ENCODE data around the gene DOCK10.

Gene DOCK10

GRCh38 chr2:224736227-224736626 is 306.0 kb downstream of the DOCK10 start:
- DNase-seq (ENCODE audit: extremely low read depth, low read depth) = no peak
- no peak overlapping the region for H3K4me3 ChIP-seq (replicated peaks; ENCODE audit: low read depth, low read length)
- no peak for TF ChIP-seq CTCF (IDR thresholded peaks at IDR 0.05; ENCODE audit: low read depth, low read length, missing control alignments)

GRCh38 chr2:224734949-224735348 is 307.3 kb downstream of the DOCK10 start:
- no peak overlapping the region for H3K4me3 ChIP-seq (replicated peaks; ENCODE audit: low read depth, low read length)
- TF ChIP-seq CTCF (IDR thresholded peaks at IDR 0.05; ENCODE audit: low read depth, low read length, missing control alignments) = no peak
- DNase-seq (ENCODE audit: extremely low read depth, low read depth) = no peak

GRCh38 chr2:224731665-224732064 is 310.6 kb downstream of the DOCK10 start:
- no peak for TF ChIP-seq CTCF (IDR thresholded peaks at IDR 0.05; ENCODE audit: low read depth, low read length, missing control alignments)
- DNase-seq (ENCODE audit: extremely low read depth, low read depth) = no peak
- H3K4me3 ChIP-seq (replicated peaks; ENCODE audit: low read depth, low read length) = no peak overlapping the region

GRCh38 chr2:224729435-224729834 is 312.8 kb downstream of the DOCK10 start:
- no peak overlapping the region for H3K4me3 ChIP-seq (replicated peaks; ENCODE audit: low read depth, low read length)
- TF ChIP-seq CTCF (IDR thresholded peaks at IDR 0.05; ENCODE audit: low read depth, low read length, missing control alignments) = no peak
- no peak for DNase-seq (ENCODE audit: extremely low read depth, low read depth)

- TF ChIP-seq CTCF (IDR thresholded peaks at IDR 0.05; ENCODE audit: low read depth, low read length, missing control alignments) = no peak
- H3K4me3 ChIP-seq (replicated peaks; ENCODE audit: low read depth, low read length) = no peak overlapping the region
- DNase-seq (ENCODE audit: extremely low read depth, low read depth) = no peak
Observed at GRCh38 chr2:224724331-224724730, 317.9 kb downstream of the DOCK10 start.

GRCh38 chr2:224723586-224724217 is 318.6 kb downstream of the DOCK10 start:
- TF ChIP-seq CTCF (IDR thresholded peaks at IDR 0.05; ENCODE audit: low read depth, low read length, missing control alignments) = no peak
- no peak overlapping the region for H3K4me3 ChIP-seq (replicated peaks; ENCODE audit: low read depth, low read length)
- no peak for DNase-seq (ENCODE audit: extremely low read depth, low read depth)

- no peak for TF ChIP-seq CTCF (IDR thresholded peaks at IDR 0.05; ENCODE audit: low read depth, low read length, missing control alignments)
- H3K4me3 ChIP-seq (replicated peaks; ENCODE audit: low read depth, low read length) = no peak overlapping the region
- no peak for DNase-seq (ENCODE audit: extremely low read depth, low read depth)
Observed at GRCh38 chr2:224722770-224723169, 319.5 kb downstream of the DOCK10 start.
